Measurements from ENCODE around the gene FAM20C. TPM values are rescaled to one million over a fixed set of nuclear protein-coding genes. Genes with fewer than 3 reads are reported as not detected.
"Not testable (repeated sequence)": the region's sequence is repeated elsewhere in the genome, so short reads cannot be mapped to it uniquely, and the experiment has no call there.

Gene FAM20C
- polyA plus RNA-seq, 5 donors, result 17.4 to 37.9 (median 22.2) TPM

GRCh38 chr7:189719-190118, 2.7 kb upstream of the FAM20C start:
- DNase-seq, result no peak

- no peak for DNase-seq
These were observed 2.2 kb upstream of the FAM20C start for GRCh38 chr7:190196-190595.

- peak; percentile 49 to 52 for DNase-seq
These were observed 1.0 kb upstream of the FAM20C start for GRCh38 chr7:191105-191980.

- DNase-seq, result no peak
These were observed 520 bp downstream of the FAM20C start for GRCh38 chr7:192701-193480.

- DNase-seq, result no peak
These were observed 1.3 kb downstream of the FAM20C start for GRCh38 chr7:193481-194251.

GRCh38 chr7:194252-195009, 2.1 kb downstream of the FAM20C start:
- peak in 1 of 2 donors; percentile 67 for DNase-seq

GRCh38 chr7:195010-195829, 2.8 kb downstream of the FAM20C start:
- peak in 1 of 2 donors; percentile 67 for DNase-seq

- DNase-seq, result no peak
These were observed 3.4 kb downstream of the FAM20C start for GRCh38 chr7:195830-196128.

GRCh38 chr7:196283-196682, 3.9 kb downstream of the FAM20C start:
- DNase-seq, result no peak

GRCh38 chr7:196778-197321, 4.5 kb downstream of the FAM20C start:
- no peak for DNase-seq

GRCh38 chr7:197413-198335, 5.3 kb downstream of the FAM20C start:
- no peak for DNase-seq

- no peak for DNase-seq
These were observed 7.3 kb downstream of the FAM20C start for GRCh38 chr7:199483-200249.

GRCh38 chr7:200290-200689, 7.9 kb downstream of the FAM20C start:
- no peak for DNase-seq

- DNase-seq, result no peak
These were observed 8.3 kb downstream of the FAM20C start for GRCh38 chr7:200704-201103.

GRCh38 chr7:204326-204725, 12.0 kb downstream of the FAM20C start:
- DNase-seq, result no peak

GRCh38 chr7:205115-206010, 13.0 kb downstream of the FAM20C start:
- DNase-seq, result no peak

- not testable (repeated sequence) for DNase-seq
These were observed 14.0 kb downstream of the FAM20C start for GRCh38 chr7:206351-206750.
